ENCODE results near the gene APOA1. TPM values are rescaled to one million over a fixed set of nuclear protein-coding genes. Genes with fewer than 3 reads are reported as not detected.
"Not testable (repeated sequence)": the region's sequence is repeated elsewhere in the genome, so short reads cannot be mapped to it uniquely, and the experiment has no call there.

APOA1 gene
- total RNA-seq, 1 donor from 2014 or later = 189 TPM

- TF ChIP-seq CTCF (IDR thresholded peaks at IDR 0.05; ENCODE audit: unreplicated experiment) = no peak
- Mint-ChIP-seq H3K4me1 (ENCODE audit: low read depth) (peaks cover 39% of the 10 kb centered on the region), H3K27me3 (peaks cover 5% of the 10 kb centered on the region), H3K27ac (peak overlapping the region; percentile 91), H3K4me3 (ENCODE audit: low read depth) (peak overlapping the region; percentile 54), H3K36me3 (ENCODE audit: insufficient read depth) (no peaks in the 10 kb centered on the region), H3K9me3 (ENCODE audit: low read depth) (no peaks in the 10 kb centered on the region)
- DNase-seq (ENCODE audit: low spot score, unreplicated experiment) = no peak
Observed at GRCh38 chr11:116836632-116836991, 810 bp downstream of the APOA1 start.

DNA sequence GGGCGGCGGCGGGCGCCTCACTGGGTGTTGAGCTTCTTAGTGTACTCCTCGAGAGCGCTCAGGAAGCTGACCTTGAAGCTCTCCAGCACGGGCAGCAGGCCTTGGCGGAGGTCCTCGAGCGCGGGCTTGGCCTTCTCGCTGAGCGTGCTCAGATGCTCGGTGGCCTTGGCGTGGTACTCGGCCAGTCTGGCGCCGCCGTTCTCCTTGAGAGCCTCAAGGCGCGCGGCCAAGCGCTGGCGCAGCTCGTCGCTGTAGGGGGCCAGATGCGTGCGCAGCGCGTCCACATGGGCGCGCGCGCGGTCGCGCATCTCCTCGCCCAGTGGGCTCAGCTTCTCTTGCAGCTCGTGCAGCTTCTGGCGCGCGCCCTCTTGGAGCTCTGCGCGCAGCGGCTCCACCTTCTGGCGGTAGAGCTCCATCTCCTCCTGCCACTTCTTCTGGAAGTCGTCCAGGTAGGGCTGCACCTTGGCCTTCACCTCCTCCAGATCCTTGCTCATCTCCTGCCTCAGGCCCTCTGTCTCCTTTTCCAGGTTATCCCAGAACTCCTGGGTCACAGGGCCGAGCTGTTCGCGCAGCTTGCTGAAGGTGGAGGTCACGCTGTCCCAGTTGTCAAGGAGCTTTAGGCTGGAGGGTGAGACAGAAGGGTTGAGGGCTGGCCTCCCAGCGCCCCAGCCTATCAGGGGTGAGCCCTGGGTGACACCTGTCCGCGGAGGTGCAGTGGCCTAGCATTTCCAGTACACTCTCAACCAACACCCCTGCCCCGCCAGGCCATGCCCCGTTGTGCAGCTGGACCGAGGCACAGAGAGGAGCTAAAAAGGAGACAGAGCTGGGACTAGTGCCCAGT is 1.4 kb downstream of the APOA1 start:
- H3K27me3 Mint-ChIP-seq = peaks cover 5% of the 10 kb centered on the region
- no peaks in the 10 kb centered on the region for H3K9me3 Mint-ChIP-seq (ENCODE audit: low read depth)
- DNase-seq (ENCODE audit: low spot score, unreplicated experiment) = peak; percentile 66
- peak overlapping the region; percentile 54 for H3K4me3 Mint-ChIP-seq (ENCODE audit: low read depth)
- peaks cover 39% of the 10 kb centered on the region for H3K4me1 Mint-ChIP-seq (ENCODE audit: low read depth)
- TF ChIP-seq CTCF (IDR thresholded peaks at IDR 0.05; ENCODE audit: unreplicated experiment) = peak; percentile 66
- no peak overlapping the region for H3K27ac Mint-ChIP-seq
- no peaks in the 10 kb centered on the region for H3K36me3 Mint-ChIP-seq (ENCODE audit: insufficient read depth)

DNA sequence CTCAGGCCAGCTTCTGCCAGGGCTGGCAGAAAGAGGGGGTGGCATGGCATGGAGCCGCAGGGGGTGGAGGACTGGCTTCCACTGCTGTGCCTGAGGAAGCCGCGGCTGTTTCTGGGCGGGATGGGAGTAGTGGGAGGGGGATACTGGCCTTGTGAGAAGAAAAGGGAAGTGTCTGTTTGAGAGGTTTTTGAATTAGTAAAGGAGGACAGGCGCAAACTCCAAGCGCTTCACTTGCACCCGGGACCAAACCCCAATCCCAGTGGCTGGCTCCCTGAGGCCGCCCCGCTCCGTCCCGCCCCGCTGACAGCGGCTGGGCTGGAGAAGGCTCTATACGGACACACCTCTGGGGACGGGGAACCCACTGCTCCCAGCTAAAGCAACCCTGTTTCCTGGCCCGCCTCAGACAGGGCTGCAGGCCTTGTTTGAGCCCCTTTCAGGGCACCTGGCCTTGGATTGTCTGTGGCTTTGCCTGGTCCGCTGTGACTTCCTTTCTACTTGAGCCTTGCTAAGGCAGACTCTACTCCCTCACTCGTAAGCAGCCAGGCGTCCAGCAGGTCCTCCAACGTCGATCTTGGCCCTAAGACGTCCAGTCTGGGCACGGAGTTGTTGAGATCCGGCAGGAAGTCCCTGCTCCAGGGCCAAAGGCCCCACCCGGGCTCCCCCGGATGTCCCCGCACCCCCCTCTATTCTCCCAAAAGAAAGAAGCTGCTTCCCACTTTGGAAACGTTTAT is 2.2 kb downstream of the APOA1 start:
- no peak for DNase-seq (ENCODE audit: low spot score, unreplicated experiment)
- Mint-ChIP-seq H3K4me1 (ENCODE audit: low read depth) (peaks cover 39% of the 10 kb centered on the region), H3K27me3 (peaks cover 5% of the 10 kb centered on the region), H3K27ac (no peak overlapping the region), H3K36me3 (ENCODE audit: insufficient read depth) (no peaks in the 10 kb centered on the region), H3K4me3 (ENCODE audit: low read depth) (peak overlapping the region; percentile 45), H3K9me3 (ENCODE audit: low read depth) (no peaks in the 10 kb centered on the region)
- TF ChIP-seq CTCF (IDR thresholded peaks at IDR 0.05; ENCODE audit: unreplicated experiment) = no peak

DNA sequence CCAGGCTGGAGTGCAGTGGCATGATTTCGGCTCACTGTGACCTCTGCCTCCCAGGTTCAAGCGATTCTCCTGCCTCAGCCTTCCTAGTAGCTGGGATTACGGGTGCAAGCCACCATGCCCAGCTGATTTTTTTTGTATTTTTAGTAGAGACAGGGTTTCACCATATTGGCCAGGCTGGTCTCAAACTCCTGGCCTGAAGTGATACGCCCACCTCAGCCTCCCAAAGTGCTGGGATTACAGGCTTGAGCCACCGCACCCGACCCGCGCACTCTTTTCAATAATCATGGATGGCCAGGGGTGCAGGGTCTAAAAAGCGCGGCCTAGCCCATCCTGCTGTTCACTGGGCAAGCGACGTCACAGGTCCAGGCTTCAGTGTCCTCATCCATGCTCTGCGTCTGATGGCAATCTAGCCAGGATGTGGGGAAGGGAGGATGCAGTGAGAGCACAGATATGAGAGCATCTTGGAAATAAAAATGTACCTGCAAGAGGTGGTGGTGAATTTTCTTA is 2.8 kb downstream of the APOA1 start:
- peaks cover 39% of the 10 kb centered on the region for H3K4me1 Mint-ChIP-seq (ENCODE audit: low read depth)
- not testable (repeated sequence) for H3K27me3 Mint-ChIP-seq; H3K27ac Mint-ChIP-seq; H3K4me3 Mint-ChIP-seq (ENCODE audit: low read depth); DNase-seq (ENCODE audit: low spot score, unreplicated experiment); H3K36me3 Mint-ChIP-seq (ENCODE audit: insufficient read depth); H3K9me3 Mint-ChIP-seq (ENCODE audit: low read depth)

- DNase-seq (ENCODE audit: low spot score, unreplicated experiment) = no peak
- Mint-ChIP-seq H3K4me3 (ENCODE audit: low read depth) (no peak overlapping the region), H3K9me3 (ENCODE audit: low read depth) (no peaks in the 10 kb centered on the region), H3K27ac (peak overlapping the region; percentile 45), H3K4me1 (ENCODE audit: low read depth) (peaks cover 39% of the 10 kb centered on the region), H3K27me3 (peaks cover 5% of the 10 kb centered on the region), H3K36me3 (ENCODE audit: insufficient read depth) (no peaks in the 10 kb centered on the region)
- no peak for TF ChIP-seq CTCF (IDR thresholded peaks at IDR 0.05; ENCODE audit: unreplicated experiment)
Observed at GRCh38 chr11:116833816-116834534, 3.4 kb downstream of the APOA1 start.

Data from progenitor cell of endocrine pancreas (in vitro differentiated cells).